Caco-2 (cell line): ENCODE data around the gene ZMYM4. TPM values are rescaled to one million over a fixed set of nuclear protein-coding genes. Genes with fewer than 3 reads are reported as not detected.

Source experiments
- BruUV-seq: library from RNA; stranded (reverse); fragments of 400-500 nt; replicated peaks from 2 replicates; lab custom pipeline; 2021; lab: Mats Ljungman, UMichigan
- CTCF ChIA-PET: fragments of 300-600 bp; sonication (Branson Sonifier 250); formaldehyde crosslinking; loops from one replicate; lab custom pipeline; 2022; ENCODE audit warnings: antibody characterized with exemption; lab: Charles Lee
- POLR2A ChIA-PET: fragments of 300-600 bp; sonication (Branson Sonifier 250); formaldehyde crosslinking; loops from one replicate; lab custom pipeline; 2022; ENCODE audit warnings: antibody characterized with exemption; lab: Charles Lee
- DNase-seq, 2 experiments: peaks; one replicate each; pipeline versions ENCODE4 v3.0.0 to v3.0.0-alpha.2; 2020 to 2022
- H3K27me3 ChIP-seq: replicated peaks from 2 replicates; pipeline ENCODE4 v1.6.0; 2011; ENCODE audit warnings: low read length; ENCODE audit not compliant: control insufficient read depth, insufficient read depth
- H3K36me3 ChIP-seq: 2 replicates; pipeline ENCODE4 v1.5.1; 2011; ENCODE audit warnings: low read length; ENCODE audit not compliant: control insufficient read depth, insufficient read depth
- H3K4me1 ChIP-seq: fragments of 250-450 bp; sonication (Bioruptor Pico); 2 replicates; pipeline ENCODE4 v1.5.1; 2020; ENCODE audit warnings: mild to moderate bottlenecking
- H3K4me3 ChIP-seq: 2 replicates; pipeline ENCODE4 v1.5.1; 2011; ENCODE audit warnings: low read depth, mild to moderate bottlenecking, control low read depth, low read length
- H3K9me3 ChIP-seq: fragments of 250-450 bp; sonication (Bioruptor Pico); 2 replicates; pipeline ENCODE4 v1.5.1; 2020; ENCODE audit warnings: mild to moderate bottlenecking, moderate library complexity
- H3K27ac Mint-ChIP-seq: one replicate; pipeline ENCODE4 v1.8.0; 2022; ENCODE audit warnings: mixed read lengths; ENCODE audit not compliant: unreplicated experiment
- H3K27me3 Mint-ChIP-seq: one replicate; pipeline ENCODE4 v1.8.0; 2022; ENCODE audit warnings: mixed read lengths; ENCODE audit not compliant: insufficient read depth, unreplicated experiment
- H3K36me3 Mint-ChIP-seq: one replicate; pipeline ENCODE4 v1.8.0; 2022; ENCODE audit warnings: mild to moderate bottlenecking, mixed read lengths; ENCODE audit not compliant: insufficient read depth, unreplicated experiment
- H3K4me1 Mint-ChIP-seq: one replicate; pipeline ENCODE4 v1.8.0; 2022; ENCODE audit warnings: low read depth, mixed read lengths; ENCODE audit not compliant: unreplicated experiment
- H3K4me3 Mint-ChIP-seq: one replicate; pipeline ENCODE4 v1.8.0; 2022; ENCODE audit warnings: mild to moderate bottlenecking, moderate library complexity, mixed read lengths; ENCODE audit not compliant: unreplicated experiment
- H3K9me3 Mint-ChIP-seq: one replicate; pipeline ENCODE4 v1.8.0; 2022; ENCODE audit warnings: mixed read lengths; ENCODE audit not compliant: unreplicated experiment
- intact Hi-C: fragments of 100-400 bp; cut with micrococcal nuclease; formaldehyde crosslinking; loops from one replicate; pipeline ENCODE4 v1.10.0; 2022; ENCODE audit not compliant: unreplicated experiment
- total RNA-seq: library from RNA; stranded (reverse); gene quantifications from 2 replicates; pipeline ENCODE4 v1.2.3, GENCODE V29; 2022
- TF ChIP-seq, protein P1 (sequence below), 2 experiments: fragments of 200-600 bp in 1 of 2; IDR thresholded peaks; 1 replicate in 1 of 2; 2 replicates in 1 of 2; pipeline versions ENCODE4 v1.5.1 to v1.8.0; 2011 to 2022; ENCODE audit warnings: antibody characterized with exemption in 1 of 2, control low read depth in 1 of 2, inconsistent platforms in 1 of 2, low read depth in 1 of 2, low read length in 1 of 2, mild to moderate bottlenecking in 1 of 2, moderate library complexity in 1 of 2; ENCODE audit not compliant: insufficient read depth in 1 of 2, severe bottlenecking in 1 of 2, unreplicated experiment in 1 of 2

The ZMYM4 gene
- total RNA-seq, 1 experiment from 2014 or later: 26.5 TPM

DNA sequence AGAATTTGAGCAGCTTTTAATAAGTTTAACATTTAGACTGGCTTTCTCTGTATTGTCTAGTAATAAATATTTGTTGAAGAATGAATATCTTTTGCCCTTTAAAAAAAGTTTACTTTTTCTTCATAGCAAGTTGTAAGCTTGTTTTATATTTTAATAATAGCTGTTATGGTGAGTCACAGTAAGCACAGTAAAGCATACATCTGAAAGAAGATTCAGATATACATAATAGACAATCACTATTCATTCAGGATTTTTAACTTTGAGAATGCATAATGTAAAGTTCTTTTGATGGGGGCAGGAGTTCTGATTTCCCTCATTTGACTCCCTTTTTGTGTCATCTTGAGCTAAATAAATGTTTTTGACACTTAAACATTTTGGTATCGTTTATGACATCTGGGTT is 66.0 kb downstream of the ZMYM4 start:
- peaks cover 6% of the 10 kb centered on the region for H3K36me3 Mint-ChIP-seq
- ChIA-PET CTCF (no interaction called here), POLR2A (no interaction called here)
- no peaks in the 10 kb centered on the region for H3K27me3 ChIP-seq
- no peaks in the 10 kb centered on the region for H3K9me3 Mint-ChIP-seq
- no peaks in the 10 kb centered on the region for H3K27me3 Mint-ChIP-seq
- intact Hi-C loops: no loop called here
- BruUV-seq: no TSS peak
- no peak overlapping the region for H3K4me3 ChIP-seq
- H3K4me1 Mint-ChIP-seq: no peaks in the 10 kb centered on the region
- DNase-seq: no peak
- no peak overlapping the region for H3K4me3 Mint-ChIP-seq
- no peaks in the 10 kb centered on the region for H3K9me3 ChIP-seq
- no peak overlapping the region for H3K27ac Mint-ChIP-seq
- H3K36me3 ChIP-seq: no peaks in the 10 kb centered on the region
- H3K4me1 ChIP-seq: no peaks in the 10 kb centered on the region
- TF ChIP-seq, protein P1, sequence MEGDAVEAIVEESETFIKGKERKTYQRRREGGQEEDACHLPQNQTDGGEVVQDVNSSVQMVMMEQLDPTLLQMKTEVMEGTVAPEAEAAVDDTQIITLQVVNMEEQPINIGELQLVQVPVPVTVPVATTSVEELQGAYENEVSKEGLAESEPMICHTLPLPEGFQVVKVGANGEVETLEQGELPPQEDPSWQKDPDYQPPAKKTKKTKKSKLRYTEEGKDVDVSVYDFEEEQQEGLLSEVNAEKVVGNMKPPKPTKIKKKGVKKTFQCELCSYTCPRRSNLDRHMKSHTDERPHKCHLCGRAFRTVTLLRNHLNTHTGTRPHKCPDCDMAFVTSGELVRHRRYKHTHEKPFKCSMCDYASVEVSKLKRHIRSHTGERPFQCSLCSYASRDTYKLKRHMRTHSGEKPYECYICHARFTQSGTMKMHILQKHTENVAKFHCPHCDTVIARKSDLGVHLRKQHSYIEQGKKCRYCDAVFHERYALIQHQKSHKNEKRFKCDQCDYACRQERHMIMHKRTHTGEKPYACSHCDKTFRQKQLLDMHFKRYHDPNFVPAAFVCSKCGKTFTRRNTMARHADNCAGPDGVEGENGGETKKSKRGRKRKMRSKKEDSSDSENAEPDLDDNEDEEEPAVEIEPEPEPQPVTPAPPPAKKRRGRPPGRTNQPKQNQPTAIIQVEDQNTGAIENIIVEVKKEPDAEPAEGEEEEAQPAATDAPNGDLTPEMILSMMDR (IDR thresholded peaks at IDR 0.05; ENCODE audit: insufficient read depth in 1 of 2, low read depth in 1 of 2, low read length in 1 of 2, severe bottlenecking in 1 of 2, unreplicated experiment in 1 of 2): no peak

DNA sequence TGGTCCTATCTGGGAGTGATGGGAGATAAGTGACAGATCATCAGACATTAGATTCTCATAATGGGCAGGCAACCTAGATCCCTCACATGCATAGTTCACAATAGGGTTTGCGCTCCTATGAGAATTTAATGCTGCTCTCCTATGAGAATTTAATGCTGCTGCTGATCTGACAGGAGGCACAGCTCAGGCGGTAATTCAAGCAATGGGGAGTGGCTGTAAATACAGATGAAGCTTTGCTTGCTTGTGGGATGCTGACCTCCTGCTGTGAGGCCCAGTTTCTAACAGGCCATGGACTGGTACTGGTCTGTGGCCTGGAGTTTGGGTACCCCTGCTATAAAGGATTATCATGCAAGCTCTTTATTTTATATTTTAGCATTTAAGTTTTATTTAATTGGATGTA is 72.0 kb downstream of the ZMYM4 start:
- CTCF ChIA-PET: no interaction called here
- H3K9me3 ChIP-seq: no peaks in the 10 kb centered on the region
- Mint-ChIP-seq H3K9me3 (no peaks in the 10 kb centered on the region), H3K27ac (no peak overlapping the region), H3K4me1 (no peaks in the 10 kb centered on the region), H3K27me3 (no peaks in the 10 kb centered on the region), H3K4me3 (no peak overlapping the region), H3K36me3 (peaks cover 6% of the 10 kb centered on the region)
- TF ChIP-seq, protein P1 (IDR thresholded peaks at IDR 0.05; ENCODE audit: insufficient read depth in 1 of 2, low read depth in 1 of 2, low read length in 1 of 2, severe bottlenecking in 1 of 2, unreplicated experiment in 1 of 2): no peak
- POLR2A ChIA-PET: no interaction called here
- no peaks in the 10 kb centered on the region for H3K27me3 ChIP-seq
- no TSS peak for BruUV-seq
- H3K4me1 ChIP-seq: no peaks in the 10 kb centered on the region
- intact Hi-C loops: no loop called here
- no peak for DNase-seq
- H3K36me3 ChIP-seq: no peaks in the 10 kb centered on the region
- H3K4me3 ChIP-seq: no peak overlapping the region

DNA sequence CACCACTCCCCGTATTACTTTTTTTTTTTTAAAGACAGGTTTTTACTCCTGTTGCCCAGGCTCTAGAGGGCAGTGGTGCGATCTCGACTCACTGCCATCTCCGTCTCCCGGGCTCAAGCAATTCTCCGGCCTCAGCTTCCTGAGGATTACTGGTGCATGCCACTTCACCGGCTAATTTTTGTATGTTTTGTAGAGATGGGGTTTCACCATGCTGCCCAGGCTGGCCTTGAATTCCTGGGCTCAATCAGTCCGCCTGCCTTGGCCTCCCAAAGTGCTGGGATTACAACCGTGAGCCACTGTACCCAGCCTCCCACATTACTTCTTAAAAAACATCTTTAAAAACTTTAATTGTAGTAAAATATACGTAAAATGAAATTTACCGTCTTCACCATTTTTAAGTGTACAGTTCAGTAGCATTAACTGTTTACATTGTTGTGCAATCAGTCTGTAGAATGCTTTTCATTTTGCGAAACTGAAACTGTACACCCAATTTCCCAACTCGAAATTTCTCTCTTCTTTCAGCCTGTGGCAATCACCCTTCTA is 77.0 kb downstream of the ZMYM4 start:
- Histone ChIP-seq H3K4me1 (no peaks in the 10 kb centered on the region), H3K4me3 (no peak overlapping the region), H3K27me3 (no peaks in the 10 kb centered on the region), H3K36me3 (no peaks in the 10 kb centered on the region), H3K9me3 (no peaks in the 10 kb centered on the region)
- TF ChIP-seq, protein P1 (IDR thresholded peaks at IDR 0.05; ENCODE audit: insufficient read depth in 1 of 2, low read depth in 1 of 2, low read length in 1 of 2, severe bottlenecking in 1 of 2, unreplicated experiment in 1 of 2): no peak
- H3K4me1 Mint-ChIP-seq: no peaks in the 10 kb centered on the region
- no peak overlapping the region for H3K4me3 Mint-ChIP-seq
- POLR2A ChIA-PET: no interaction called here
- H3K36me3 Mint-ChIP-seq: no peaks in the 10 kb centered on the region
- no TSS peak for BruUV-seq
- no peak overlapping the region for H3K27ac Mint-ChIP-seq
- H3K27me3 Mint-ChIP-seq: no peaks in the 10 kb centered on the region
- CTCF ChIA-PET: interaction anchor here (0.7 kb wide), 1 partner anchor 14 kb away, joined by 5 read pairs; no protein-coding TSS in a partner anchor
- intact Hi-C loops: no loop called here
- H3K9me3 Mint-ChIP-seq: no peaks in the 10 kb centered on the region
- DNase-seq: no peak
